GM23248 (cell line): ENCODE data around the gene ZNF76.

Experiments
- EZH2 ChIP-seq: fragments of 200-600 bp; sonication (generic); IDR thresholded peaks from 2 replicates; pipeline ENCODE4 v1.6.1; 2018; ENCODE audit warnings: antibody characterized with exemption, mild to moderate bottlenecking; ENCODE audit not compliant: insufficient read depth, poor library complexity, severe bottlenecking
- EZH2phosphoT487 ChIP-seq: fragments of 200-600 bp; sonication (generic); IDR thresholded peaks from 2 replicates; pipeline ENCODE4 v1.6.1; 2018; ENCODE audit warnings: antibody characterized with exemption, moderate library complexity, mild to moderate bottlenecking, low read depth; ENCODE audit not compliant: insufficient read depth

- TF ChIP-seq EZH2 (no peak), EZH2phosphoT487 (no peak)
Observed at GRCh38 chr6:35328108-35328723, 68.7 kb downstream of the ZNF76 start.
